ENCODE data around the gene MYO16. TPM values are rescaled to one million over a fixed set of nuclear protein-coding genes. Genes with fewer than 3 reads are reported as not detected.
"Not testable (repeated sequence)": the region's sequence is repeated elsewhere in the genome, so short reads cannot be mapped to it uniquely, and the experiment has no call there.

Gene MYO16
- total RNA-seq, 1 donor from 2014 or later, result 2.9 TPM

DNA sequence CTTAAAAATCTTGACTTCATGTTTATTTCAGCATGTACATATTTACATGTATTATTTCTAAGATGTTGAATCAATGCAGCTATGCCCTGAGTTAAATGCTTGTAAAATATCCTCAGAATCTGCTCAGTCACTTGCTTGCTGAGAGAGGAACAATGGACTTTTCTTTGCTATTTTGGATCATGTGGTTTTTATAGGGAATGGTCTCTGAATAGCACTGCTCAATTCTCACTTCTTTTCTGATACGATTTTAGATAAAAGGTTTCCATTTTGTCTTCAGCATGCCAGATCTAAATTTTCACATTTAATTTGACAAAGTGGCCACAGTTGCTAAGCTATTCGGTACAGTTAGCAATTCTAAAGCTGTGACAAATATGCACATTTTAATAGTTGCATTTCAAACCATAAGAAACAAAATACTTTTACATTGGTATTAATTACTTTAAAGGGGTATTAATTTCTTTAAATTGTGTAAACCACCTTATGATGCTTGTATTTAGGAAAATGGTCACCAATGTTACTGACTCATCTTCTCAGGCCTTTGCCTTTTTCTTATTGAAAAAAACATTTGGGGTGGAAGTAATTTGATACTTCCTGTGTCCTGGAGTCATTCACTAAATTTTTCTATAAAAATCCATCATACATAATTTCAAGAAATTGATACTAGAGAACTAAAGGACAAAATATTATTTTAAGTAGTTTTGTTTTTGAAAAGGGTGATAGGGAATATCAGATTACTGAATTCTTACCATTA, 113.5 kb downstream of the MYO16 start:
- no peak for DNase-seq (ENCODE audit: low spot score)

DNA sequence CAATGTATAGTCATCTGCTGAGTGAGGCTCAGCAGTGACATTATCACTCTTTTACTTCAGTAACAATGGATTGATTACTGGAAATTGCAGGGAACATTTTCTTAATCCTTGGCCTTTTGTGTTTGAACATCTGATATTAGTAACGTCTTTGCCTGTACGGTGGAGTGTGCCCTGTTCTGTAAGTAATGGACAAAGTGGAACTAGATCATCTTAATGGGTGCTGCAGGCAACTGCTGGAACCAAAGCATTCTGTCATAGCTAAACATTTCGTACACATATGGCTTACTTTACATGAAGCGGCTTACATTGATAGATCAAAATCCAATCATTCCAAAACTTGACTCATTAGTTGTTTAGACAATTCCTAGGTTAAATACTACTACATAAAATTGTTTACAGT, 114.1 kb downstream of the MYO16 start:
- DNase-seq (ENCODE audit: low spot score), result no peak

DNA sequence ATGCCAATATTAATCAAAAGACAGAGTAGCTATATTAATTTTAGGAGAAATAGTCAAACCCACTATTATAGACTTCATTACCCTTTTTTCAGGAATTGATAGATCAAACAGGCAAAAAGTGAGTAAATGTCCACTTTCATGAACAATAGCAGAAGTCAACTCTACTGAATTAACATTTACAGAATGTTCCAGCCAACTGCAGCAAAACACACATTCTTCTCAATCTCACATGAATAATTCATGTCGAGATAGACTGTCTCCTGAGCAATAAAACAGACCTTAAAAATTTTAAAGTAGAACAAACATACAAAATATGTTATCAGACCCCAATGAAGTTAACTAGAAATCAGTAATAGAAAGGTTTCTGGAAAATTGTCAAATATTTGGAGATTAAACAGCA, 118.4 kb downstream of the MYO16 start:
- no peak for DNase-seq (ENCODE audit: low spot score)

DNA sequence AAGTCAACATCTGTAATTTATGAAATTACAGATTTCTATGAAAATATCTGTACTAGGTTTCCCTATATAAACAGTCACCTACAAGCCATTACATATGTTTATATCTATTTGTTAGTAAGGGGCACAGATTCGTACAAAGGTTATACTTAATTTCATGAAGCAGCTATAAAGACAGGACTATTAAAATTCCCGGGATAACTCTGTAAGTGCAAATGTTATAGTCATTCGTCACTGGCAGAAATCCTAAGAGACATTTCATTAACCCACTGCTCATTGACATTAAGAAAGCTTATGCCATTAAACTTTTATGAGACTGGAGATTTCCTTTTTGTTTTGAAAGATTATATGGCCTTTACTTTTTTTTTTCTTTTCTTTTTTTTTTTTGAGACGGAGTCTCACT, 122.9 kb downstream of the MYO16 start:
- no peak for DNase-seq (ENCODE audit: low spot score)

DNA sequence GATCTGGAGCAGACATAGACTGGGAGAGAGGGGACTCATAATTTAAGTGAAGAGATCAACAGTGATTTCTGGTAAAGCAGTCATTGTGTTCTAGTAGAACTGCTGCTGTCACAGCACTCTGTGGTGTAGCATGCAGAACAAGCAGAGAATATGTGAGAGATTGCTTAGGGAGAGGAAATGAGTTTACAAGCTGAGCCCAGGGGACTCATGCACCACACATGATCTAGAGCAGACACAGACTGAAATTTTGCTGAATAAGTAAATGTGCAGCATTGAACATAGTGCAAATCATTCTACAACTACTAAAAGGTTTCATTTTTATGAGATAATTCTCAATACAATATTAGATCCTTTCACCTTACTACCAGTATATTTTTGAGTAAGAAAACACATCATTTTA, 125.7 kb downstream of the MYO16 start:
- DNase-seq (ENCODE audit: low spot score), result peak; percentile 19

DNA sequence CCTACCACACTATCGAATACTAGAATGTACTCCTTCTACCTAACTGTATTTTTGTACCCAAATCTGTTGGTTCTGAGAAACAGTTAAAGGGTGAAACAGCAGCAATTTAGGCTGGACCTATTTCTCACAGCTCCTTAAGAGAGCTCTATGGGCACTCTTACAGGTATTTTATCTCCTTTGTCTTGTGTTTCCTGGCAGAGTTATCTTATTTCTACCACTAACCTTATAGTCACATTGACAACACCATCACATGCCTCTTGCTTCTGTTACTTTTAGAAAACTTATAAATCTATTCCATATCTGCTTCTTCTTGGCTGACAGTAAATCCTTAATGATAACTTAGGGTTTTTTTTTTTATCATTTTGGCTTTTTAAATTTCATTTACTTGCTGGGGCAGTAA, 130.7 kb downstream of the MYO16 start:
- no peak for DNase-seq (ENCODE audit: low spot score)

DNA sequence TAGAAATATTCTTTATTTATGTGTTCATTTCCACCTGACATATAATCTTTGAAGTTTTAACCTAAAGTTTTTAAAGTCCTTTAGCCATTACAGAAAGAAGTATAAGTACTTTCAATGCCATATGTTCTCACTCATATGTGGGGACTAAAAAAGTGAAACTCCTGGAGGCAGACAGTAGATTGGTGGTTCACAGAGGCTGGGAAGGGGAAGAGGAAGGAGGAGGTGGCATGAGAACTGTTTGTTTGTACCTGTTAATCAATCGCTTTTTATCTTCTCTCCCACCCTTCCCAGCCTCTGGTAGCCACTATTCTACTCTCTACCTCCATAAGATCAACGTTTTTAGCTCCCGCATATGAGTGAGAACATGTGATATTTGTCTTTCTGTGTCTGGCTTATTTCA, 131.1 kb downstream of the MYO16 start:
- DNase-seq (ENCODE audit: low spot score), result no peak

DNA sequence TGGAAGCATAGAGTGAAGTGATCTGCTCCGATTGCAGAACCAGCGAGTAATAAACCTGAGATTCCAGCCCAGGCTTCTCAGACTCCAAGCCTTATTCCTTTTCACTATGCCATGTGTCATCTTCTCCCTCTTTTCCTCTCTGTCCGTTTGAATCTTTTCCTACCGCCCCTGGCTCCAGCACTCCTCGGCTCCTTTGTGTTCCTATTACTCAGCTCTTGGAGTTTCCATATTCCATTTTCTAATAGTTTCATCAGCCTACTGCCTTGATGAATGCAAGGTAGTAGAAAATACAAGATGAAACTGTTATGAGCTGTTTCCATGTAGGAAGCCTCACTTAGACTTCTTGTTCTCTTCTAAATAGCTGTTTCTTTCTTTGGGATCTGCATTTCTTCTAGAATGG, 138.6 kb downstream of the MYO16 start:
- DNase-seq (ENCODE audit: low spot score), result no peak

DNA sequence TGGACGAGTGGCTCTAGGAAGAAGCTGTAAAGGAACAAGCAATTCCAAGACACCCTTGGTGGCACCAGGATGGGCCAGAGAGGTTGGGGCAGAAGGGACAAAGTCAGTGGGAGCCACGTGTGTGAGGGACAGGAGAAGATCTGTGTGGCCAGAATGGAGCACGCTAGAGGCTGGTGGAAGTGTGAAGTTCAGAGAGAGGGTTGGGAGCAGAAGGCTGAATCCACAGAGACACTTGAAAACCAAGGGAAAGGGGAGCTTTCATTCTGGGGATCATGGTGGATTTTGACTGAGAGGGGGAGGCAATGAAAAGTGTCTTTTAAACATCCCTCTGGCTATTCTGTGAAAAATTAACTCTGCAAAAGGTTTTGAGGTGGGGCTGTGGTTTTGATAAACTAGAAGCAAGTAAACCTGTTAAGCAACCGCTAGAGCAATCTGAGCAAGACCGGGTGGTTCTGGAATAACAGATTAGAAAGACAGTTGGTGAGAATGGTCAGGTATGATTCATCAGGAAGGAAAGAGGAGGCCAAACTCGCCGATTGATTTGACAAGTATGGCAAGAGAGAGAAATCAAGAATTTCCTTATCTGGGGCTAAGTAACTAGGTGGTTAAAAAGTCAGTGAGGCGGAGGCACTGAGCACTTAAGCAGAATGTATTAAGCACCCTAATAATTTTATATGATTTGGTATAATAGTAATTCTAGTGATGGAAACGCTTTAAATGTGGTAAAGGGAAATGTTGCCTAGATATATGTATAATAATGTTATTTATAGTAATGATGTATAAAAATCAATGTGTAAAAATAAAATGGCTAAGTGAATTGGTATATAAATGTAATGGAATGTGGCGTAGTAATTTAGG, 140.0 kb downstream of the MYO16 start:
- DNase-seq (ENCODE audit: low spot score), result no peak

DNA sequence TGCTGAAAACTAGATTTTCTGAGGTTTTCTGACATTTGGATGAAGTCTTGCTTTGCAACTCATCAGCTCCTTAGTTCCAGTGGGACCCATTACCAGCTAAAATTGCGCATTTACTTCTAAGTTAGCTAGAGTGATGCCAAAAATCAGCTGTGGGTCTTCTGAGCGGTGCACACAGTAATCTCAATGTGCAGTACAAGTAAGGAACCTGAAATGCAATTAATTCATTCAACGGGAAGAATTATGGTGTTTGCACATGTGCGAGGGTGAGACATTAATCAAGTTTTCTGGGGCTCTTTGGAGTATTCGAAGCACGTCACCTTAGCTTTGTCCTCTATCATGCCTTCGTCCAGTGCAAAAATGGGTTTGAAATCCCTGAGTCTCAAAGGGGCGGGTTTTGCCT, 146.2 kb downstream of the MYO16 start:
- no peak for DNase-seq (ENCODE audit: low spot score)

DNA sequence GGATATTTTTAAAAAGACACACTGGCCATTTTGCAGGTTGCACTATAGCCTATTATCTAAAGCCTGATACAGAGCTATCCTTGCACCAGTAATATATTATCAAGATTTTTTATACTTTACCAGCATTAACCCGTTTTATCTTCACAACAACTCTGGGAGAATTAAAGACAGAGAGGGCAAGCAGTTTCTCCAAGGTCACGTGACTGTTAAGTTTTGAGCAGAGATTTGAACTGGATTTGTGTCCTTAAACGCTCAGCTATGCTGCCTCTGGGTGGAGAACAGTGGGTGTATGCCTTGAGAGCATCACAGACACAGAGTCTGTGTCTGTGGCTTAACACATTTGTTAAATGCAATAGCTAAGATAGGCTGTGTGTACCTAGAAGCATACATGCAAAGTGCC, 147.2 kb downstream of the MYO16 start:
- DNase-seq (ENCODE audit: low spot score), result peak; percentile 7

DNA sequence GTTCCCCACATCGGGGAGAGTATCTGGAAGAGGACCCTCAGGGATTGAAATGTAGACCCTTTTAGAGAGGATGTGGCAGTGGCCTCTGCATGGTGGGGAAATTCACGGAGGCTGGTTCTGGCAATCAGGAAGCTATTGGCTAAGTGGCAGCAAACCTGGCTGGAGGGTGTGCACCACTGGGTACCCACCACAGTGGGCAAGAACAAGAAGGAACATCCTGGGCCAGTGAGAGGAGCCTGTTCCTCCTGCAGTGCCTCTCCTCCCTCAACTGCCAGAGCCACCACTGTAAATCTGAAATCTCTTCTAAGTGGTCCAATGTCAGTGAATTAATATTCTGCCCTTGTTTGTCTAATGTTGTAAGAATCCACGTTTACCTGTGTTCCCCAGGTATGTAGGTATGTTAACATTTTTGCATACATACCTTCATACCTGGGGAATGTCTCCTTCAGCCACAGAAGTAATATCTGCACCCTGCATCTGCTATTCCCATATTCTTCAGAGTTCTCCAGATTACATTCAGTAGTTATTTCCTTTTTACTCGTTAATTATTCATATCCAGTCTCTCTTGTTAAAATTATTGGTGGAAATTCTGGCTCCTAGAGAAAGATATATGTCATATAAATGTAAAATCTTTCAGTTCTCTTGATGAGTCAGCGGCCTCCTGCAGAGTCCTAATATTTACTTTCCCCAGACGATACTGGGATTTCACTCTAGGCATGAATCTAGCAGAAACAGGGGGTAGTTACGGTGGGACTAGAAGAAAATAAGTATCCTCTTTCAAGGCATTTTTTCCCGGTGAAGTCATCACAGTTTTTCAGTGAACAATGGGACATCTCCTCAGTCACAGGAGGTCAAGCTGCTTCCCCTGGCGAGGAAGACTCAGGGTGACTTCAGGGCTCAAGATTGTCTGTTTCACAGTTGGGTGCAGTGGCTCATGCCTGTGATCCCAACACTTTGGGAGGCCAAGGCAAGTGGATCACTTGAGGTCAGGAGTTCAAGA, 148.3 kb downstream of the MYO16 start:
- DNase-seq (ENCODE audit: low spot score), result no peak

DNA sequence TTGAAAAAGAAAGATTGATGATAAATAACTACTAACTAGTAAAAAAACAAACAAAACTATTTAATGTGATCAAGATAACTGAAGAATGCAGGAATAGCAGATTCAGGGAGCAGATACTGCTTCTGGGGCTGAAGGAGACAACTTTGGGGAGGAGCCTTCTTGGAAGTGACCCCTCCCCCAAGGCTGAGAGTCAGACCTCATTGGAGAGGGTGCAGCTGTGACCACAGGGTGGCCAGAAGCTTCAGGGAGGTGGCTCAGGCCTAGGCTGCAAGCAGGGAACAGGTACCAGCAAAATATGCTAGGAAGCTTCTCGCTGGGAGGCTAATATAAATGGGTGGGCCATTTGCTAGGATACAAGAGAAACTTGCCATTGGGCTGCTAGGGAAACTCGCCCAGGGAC, 149.9 kb downstream of the MYO16 start:
- DNase-seq (ENCODE audit: low spot score), result no peak

DNA sequence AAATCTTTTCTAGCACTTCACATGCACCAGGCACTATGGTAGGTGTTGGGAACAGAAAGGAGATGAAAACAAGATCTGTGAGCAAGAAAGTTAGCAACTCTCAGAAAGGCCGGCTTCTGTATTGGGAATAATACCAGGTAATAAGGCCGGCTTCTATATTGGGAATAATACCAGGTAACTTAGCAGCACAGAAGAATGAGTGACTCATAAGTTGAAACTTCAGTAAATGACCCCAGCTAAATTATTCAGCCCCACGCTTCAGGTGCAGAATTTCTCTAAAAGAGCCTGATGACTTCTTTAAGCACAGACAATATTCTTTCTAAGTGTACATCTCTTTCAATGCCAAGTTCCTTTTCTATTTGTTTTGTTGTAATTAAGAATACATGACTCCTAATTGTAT, 151.3 kb downstream of the MYO16 start:
- no peak for DNase-seq (ENCODE audit: low spot score)

DNA sequence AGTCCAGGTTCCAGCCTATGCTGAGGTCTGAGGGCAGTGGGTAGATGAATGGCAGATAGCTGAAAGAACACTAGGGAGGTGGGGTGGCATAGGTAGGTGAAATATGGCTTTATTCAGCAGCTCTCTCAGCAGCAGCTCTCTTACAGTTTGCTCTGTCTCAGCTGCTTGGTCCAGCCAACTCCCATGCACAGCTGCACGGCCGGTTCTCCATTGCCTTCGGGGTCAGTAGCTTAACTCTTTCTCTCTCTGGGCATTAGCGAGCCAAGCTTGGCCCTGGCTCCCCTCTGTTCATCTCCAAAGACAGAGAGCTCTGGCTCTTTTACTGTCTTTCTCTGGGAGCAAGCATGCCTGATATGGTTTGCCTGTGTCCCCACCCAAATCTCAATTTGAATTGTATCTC, 151.9 kb downstream of the MYO16 start:
- DNase-seq (ENCODE audit: low spot score), result no peak

DNA sequence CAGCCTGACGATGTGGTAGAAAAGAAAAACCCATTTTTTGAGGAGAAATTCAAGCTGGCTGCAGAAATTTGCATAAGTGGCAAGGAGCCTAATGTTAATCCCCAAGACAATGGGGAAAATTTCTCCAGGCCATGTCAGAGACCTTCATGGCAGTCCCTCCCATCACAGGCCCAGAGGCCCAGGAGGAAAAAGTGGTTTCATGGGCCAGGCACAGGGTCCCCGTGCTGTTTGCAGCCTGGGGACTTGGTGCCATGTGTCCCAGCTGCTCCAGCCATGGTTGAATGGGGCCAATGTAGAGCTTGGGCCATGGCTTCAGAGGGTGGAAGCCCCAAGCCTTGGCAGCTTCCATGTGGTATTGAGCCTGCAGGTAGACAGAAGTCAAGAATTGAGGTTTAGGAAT, 153.1 kb downstream of the MYO16 start:
- not testable (repeated sequence) for DNase-seq (ENCODE audit: low spot score)

DNA sequence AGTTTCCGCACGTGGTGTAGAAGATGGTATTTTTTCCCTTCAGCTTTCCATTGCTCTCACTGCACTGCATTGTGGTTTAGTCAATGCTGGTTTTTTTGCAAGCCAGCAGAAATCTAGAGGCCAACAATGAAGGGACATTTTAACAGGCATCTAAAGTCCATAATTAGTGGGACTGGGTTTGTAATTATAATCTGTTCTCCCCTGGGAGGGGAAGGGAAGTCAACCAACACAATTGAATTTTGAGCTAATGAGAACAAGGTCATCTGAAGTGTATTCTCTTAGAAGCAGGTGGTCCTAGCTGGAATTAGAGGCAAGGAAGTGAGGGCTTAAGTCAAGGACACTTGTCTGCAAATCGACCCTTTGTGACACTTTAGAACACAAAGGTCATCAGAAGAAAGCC, 156.4 kb downstream of the MYO16 start:
- DNase-seq (ENCODE audit: low spot score), result no peak

DNA sequence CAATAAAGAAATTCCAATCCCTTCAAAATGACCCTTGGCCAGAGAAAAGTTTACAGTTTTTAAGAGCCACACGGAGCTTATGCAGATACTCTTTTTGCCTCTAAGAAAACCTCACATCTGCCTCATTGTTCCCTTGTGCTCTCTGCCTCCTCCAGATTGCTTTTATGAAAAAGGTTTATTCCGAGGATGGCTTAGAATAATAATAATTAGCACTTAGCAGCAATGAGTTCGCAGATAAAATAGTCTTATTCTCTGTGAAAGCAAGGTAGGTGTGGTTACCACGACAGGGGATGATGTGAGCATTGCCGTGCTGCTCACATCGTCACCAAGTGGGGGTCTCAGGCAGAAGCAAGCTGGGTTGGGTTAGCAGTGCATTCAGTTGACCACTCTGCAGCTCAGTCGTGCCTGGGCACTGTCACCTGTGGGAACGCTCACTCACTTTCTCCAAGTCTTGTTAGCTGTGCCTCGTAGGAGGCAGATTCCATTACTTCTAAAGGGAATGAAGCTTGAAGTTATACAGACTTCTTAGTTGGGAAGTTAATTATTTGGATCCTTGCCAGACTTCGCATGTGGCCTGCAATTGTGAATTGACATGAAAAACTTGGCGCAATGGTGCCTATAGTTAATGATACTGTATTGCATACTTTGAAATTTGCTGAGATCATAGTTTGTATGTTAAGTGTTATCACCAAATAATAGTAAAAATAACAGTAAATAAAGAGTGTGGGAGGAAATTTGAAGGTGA, 157.2 kb downstream of the MYO16 start:
- no peak for DNase-seq (ENCODE audit: low spot score)

DNA sequence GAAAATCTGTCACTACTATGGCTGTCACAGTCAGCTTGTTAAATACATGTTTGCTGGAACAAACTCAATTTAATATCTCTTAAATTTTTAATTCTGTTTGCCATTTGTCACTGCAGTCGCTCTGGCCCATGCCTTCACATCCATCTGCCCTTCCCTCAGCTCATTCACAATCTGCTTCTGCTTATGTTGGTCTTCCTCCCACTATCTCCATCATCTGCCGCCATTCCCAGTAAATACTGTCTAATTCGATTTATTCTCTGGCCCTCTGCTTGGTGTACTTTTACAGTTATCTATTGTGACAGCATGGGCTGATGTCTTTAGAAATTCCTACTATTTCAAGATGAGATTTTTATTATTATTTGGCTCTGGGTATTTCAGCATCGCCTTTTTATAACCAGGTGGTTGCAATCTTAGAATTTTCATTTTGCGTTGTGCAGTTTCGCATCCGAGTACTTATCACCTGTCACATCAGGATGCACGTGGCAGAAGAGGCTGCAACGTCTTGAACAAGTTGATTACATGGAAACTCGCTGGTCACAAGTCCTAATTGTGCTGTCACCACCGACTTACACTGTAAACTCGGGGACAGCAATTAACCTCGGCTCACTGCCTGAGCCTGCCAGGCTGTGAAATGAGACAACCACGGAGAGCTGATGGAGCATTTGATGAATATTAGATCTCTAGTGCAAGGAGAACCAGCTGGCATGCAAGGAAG, 158.4 kb downstream of the MYO16 start:
- DNase-seq (ENCODE audit: low spot score), result no peak

DNA sequence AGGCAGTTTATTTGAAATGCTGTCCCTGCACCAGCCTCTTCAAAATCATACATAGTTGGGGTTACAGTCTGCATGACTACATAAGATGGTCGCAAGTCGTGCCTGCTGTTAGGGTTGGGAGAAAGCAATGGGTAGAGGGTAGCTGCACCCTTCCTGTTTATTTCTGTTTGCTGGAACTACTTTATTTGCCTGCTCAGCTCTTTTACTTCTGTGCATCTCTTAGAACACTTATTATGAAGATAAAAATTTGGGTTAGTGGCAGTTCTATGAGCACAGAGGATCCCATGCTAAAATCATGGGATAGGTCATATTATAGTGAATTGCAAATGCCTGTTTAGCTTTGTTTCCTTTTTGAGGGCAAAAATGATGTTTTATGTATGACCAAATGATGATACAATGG, 160.1 kb downstream of the MYO16 start:
- DNase-seq (ENCODE audit: low spot score), result no peak

DNA sequence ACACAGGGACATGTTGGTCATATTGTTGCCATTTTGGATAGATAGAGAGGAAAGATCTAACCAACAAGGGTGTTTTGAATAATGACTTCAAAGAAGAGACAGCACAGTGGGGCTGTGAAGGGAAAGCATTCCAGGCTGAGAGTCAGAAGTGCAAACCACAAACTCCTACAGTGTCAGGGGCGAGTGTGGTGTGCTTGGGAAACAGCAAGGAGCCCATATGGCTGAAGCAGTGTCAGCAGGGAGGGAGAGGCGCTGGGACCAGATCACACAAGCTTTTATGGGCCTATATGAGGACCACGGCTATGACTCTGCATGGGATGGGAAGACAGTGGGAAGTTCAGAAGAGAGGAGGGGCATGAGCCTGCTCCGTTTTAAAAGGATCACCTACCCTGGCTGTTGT, 166.4 kb downstream of the MYO16 start:
- DNase-seq (ENCODE audit: low spot score), result no peak

Data from umbilical cord (tissue), 2 donors.